GM12875 (cell line): ENCODE results near the gene ARHGAP40.

Experiments used
- H3K4me3 ChIP-seq: one replicate; pipeline ENCODE4 v1.5.1; 2011; ENCODE audit warnings: low read depth, low read length, control low read depth
- TF ChIP-seq, protein P1 (sequence below): IDR thresholded peaks from 2 replicates; pipeline ENCODE4 v1.5.1; 2011; ENCODE audit warnings: low read depth, mild to moderate bottlenecking, control low read depth, inconsistent platforms, low read length, moderate library complexity, borderline replicate concordance; ENCODE audit not compliant: insufficient read depth

Gene ARHGAP40

DNA sequence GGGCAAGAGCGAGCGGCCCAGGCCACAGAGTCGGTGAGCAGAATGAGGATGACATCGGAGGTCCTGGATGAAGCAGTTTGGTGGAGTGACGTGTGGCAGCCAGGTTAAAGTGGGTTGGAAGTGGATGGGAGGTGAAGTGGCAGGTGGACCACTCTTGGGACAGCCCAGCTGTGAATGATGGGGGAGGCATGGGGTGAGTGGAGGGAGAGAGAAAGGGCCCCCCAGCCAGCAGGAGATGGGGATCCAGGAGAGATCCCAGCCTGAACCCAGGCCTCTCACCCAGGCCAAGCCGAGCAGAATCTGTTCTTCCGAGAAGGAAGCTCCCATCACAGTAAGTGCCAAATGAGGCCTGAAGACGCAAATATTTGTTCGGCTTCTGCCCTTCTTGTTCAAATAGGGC, 95.7 kb downstream of the ARHGAP40 start:
- H3K4me3 ChIP-seq: no peak overlapping the region
- TF ChIP-seq, protein P1, sequence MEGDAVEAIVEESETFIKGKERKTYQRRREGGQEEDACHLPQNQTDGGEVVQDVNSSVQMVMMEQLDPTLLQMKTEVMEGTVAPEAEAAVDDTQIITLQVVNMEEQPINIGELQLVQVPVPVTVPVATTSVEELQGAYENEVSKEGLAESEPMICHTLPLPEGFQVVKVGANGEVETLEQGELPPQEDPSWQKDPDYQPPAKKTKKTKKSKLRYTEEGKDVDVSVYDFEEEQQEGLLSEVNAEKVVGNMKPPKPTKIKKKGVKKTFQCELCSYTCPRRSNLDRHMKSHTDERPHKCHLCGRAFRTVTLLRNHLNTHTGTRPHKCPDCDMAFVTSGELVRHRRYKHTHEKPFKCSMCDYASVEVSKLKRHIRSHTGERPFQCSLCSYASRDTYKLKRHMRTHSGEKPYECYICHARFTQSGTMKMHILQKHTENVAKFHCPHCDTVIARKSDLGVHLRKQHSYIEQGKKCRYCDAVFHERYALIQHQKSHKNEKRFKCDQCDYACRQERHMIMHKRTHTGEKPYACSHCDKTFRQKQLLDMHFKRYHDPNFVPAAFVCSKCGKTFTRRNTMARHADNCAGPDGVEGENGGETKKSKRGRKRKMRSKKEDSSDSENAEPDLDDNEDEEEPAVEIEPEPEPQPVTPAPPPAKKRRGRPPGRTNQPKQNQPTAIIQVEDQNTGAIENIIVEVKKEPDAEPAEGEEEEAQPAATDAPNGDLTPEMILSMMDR: no peak

DNA sequence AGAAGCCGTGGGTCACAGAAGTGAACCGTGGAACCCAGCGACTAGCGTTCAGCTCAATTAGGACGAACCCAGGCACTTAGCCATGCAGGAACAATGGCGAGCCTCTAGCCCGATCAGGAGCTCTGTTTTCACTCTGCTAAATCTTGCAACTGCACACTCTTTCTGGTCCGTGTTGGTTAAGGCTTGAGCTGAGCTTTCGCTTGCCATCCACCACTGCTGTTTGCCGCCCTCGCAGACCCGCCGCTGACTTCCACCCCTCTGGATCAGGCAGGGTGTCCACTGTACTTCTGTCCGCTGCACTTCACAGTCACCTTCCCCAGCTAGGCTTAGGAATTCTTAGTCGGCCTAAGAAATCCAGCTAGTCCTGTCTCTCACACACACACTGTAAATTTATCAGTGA, 96.9 kb downstream of the ARHGAP40 start:
- TF ChIP-seq, protein P1: no peak
- no peak overlapping the region for H3K4me3 ChIP-seq

DNA sequence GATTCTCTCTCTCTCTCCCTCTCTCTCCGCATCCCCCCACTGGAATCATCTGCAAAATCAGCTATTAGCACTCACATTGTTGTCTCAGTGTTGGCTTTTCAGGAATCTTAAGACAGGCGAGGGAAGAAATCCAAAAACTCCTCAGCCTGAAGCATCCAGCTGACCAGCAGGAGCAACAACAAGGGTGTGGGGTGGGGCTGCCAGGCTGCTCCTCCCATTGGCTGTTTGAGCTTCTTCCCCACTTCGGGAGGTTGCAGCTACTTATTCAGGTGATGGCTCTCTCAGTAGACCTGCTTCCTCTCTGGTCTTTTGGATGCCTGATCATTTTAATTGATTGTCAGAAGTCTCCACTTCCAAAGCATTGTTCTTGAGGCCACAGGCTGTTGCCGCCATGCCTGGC, 98.5 kb downstream of the ARHGAP40 start:
- no peak overlapping the region for H3K4me3 ChIP-seq
- TF ChIP-seq, protein P1: no peak
